Thyroid gland (tissue), 4 donors: ENCODE results near the gene UNC5C.

Source experiments
- CTCF ChIP-seq, 6 experiments: fragments of 200-600 bp in 3 of 6; fragments of 450-650 bp in 3 of 6; sonication (generic) in 3 of 6; IDR thresholded peaks; one replicate each; pipeline ENCODE4 v1.5.1; 2016 to 2019; ENCODE audit warnings: antibody characterized with exemption in 6 of 6, mild to moderate bottlenecking in 2 of 6, inconsistent platforms in 1 of 6, moderate library complexity in 1 of 6
- POLR2A ChIP-seq, 2 donors: fragments of 450-650 bp; IDR thresholded peaks; one replicate each; pipeline ENCODE4 v1.6.1; 2017; ENCODE audit warnings: antibody characterized with exemption in 2 of 2, mild to moderate bottlenecking in 2 of 2, moderate library complexity in 1 of 2

- TF ChIP-seq CTCF (IDR thresholded peaks at IDR 0.05) (no peak), POLR2A (IDR thresholded peaks at IDR 0.05) (no peak)
Measured at GRCh38 chr4:95429416-95429815, 119.4 kb downstream of the UNC5C start.
